ENCODE measurements around the gene MRTFA.

The MRTFA gene

DNA sequence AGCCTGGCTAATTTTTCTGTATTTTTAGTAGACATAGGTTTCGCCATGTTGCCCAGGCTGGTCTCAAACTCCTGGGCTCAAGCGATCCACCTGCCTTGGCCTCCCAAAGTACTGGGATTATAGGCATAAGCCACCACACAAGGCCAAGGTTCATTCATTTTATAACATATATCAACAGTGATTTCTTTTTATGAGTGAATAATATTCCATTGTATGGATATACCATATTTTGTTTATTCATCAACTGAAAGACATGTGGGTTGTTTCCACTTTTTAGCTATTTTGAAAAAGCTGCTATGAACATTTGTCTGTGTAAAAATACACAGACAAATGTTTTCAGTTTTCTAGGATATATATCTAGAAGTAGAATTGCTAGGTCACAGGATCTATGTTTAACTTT is 116.0 kb downstream of the MRTFA start:
- TF ChIP-seq CTCF (IDR thresholded peaks at IDR 0.05): no peak
- Histone ChIP-seq H3K27ac (no peak overlapping the region), H3K4me3 (ENCODE audit: low read depth in 1 of 2, low read length in 1 of 2) (no peak overlapping the region), H3K27me3 (no peaks in the 10 kb centered on the region), H3K4me1 (ENCODE audit: control insufficient read depth in 1 of 2, insufficient read depth in 1 of 2, low read depth in 1 of 2, low read length in 1 of 2) (no peaks in the 10 kb centered on the region), H3K9me3 (no peaks in the 10 kb centered on the region), H3K36me3 (peaks cover 12% of the 10 kb centered on the region)

GRCh38 chr22:40519948-40520331 is 116.6 kb downstream of the MRTFA start:
- Histone ChIP-seq H3K27ac (no peak overlapping the region), H3K9me3 (no peaks in the 10 kb centered on the region), H3K4me1 (ENCODE audit: control insufficient read depth in 1 of 2, insufficient read depth in 1 of 2, low read depth in 1 of 2, low read length in 1 of 2) (no peaks in the 10 kb centered on the region), H3K36me3 (peaks cover 12% of the 10 kb centered on the region), H3K27me3 (no peaks in the 10 kb centered on the region), H3K4me3 (ENCODE audit: low read depth in 1 of 2, low read length in 1 of 2) (no peak overlapping the region)
- TF ChIP-seq CTCF (IDR thresholded peaks at IDR 0.05): no peak

GRCh38 chr22:40519284-40519947 is 117.1 kb downstream of the MRTFA start:
- Histone ChIP-seq H3K9me3 (no peaks in the 10 kb centered on the region), H3K4me3 (ENCODE audit: low read depth in 1 of 2, low read length in 1 of 2) (no peak overlapping the region), H3K36me3 (peaks cover 12% of the 10 kb centered on the region), H3K4me1 (ENCODE audit: control insufficient read depth in 1 of 2, insufficient read depth in 1 of 2, low read depth in 1 of 2, low read length in 1 of 2) (no peaks in the 10 kb centered on the region), H3K27ac (no peak overlapping the region), H3K27me3 (no peaks in the 10 kb centered on the region)
- no peak for TF ChIP-seq CTCF (IDR thresholded peaks at IDR 0.05)

- no peak overlapping the region for H3K27ac ChIP-seq
- no peak overlapping the region for H3K4me3 ChIP-seq (ENCODE audit: low read depth in 1 of 2, low read length in 1 of 2)
- no peaks in the 10 kb centered on the region for H3K27me3 ChIP-seq
- H3K36me3 ChIP-seq: peaks cover 12% of the 10 kb centered on the region
- no peak for TF ChIP-seq CTCF (IDR thresholded peaks at IDR 0.05)
- no peaks in the 10 kb centered on the region for H3K9me3 ChIP-seq
- H3K4me1 ChIP-seq (ENCODE audit: control insufficient read depth in 1 of 2, insufficient read depth in 1 of 2, low read depth in 1 of 2, low read length in 1 of 2): no peaks in the 10 kb centered on the region
These were observed 117.7 kb downstream of the MRTFA start for GRCh38 chr22:40518840-40519239.

DNA sequence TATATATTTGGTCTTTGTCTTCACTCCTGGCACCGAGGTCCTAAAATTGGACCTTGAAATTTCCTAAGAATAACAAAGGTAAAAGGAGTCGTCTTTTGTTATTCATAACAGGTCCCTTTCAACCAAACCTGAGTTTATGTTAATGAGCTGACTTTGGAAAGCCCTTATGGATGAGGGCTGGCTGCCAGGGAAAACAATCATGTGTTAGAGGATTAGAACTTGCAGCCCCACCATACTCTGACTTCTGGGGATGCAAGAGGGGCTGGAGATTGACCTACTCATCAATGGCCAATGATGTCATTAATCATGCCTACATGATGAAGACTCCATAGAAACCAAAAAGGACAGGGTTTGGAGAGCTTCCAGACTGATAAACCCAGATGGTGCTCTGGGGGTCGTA is 118.9 kb downstream of the MRTFA start:
- Histone ChIP-seq H3K9me3 (no peaks in the 10 kb centered on the region), H3K4me1 (ENCODE audit: control insufficient read depth in 1 of 2, insufficient read depth in 1 of 2, low read depth in 1 of 2, low read length in 1 of 2) (no peaks in the 10 kb centered on the region), H3K4me3 (ENCODE audit: low read depth in 1 of 2, low read length in 1 of 2) (no peak overlapping the region), H3K27ac (no peak overlapping the region), H3K27me3 (no peaks in the 10 kb centered on the region), H3K36me3 (peaks cover 11% of the 10 kb centered on the region)
- no peak for TF ChIP-seq CTCF (IDR thresholded peaks at IDR 0.05)
